Nucleus accumbens (tissue), 56 donors: ENCODE results near the gene GABRB3.
A peak's percentile ranks its signal among the peaks of the same experiment; 100 is the strongest.

Source experiments
- DNase-seq, 56 donors: peaks; one replicate each; lab custom pipeline; 2025; lab: John Stamatoyannopoulos, UW

Gene GABRB3

GRCh38 chr15:26572602-26573350 lies 200.1 kb downstream of the GABRB3 start:
- DNase-seq: peak in 19 of 56 donors; percentile 1 to 78 (median 21)

DNA sequence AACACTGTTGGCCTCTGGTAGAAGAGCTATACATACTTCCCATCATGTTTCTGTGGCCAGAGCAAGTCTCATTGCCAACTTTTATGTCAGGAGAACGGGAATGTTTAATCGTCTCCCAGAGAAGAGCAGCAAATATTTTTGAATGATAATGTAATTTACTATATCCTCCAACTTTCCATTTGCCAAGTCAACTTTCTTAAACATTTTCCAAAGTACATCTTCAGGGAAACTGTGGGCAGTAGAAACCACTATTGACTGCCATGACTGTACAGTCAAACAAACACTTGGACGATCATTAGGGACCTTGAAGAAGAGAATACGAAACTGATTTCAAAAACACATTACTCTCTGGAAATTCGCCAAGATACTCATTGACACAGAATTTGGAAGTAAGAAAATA lies 201.5 kb downstream of the GABRB3 start:
- no peak for DNase-seq

- DNase-seq: no peak
Measured at GRCh38 chr15:26565542-26565941, 207.3 kb downstream of the GABRB3 start.

DNA sequence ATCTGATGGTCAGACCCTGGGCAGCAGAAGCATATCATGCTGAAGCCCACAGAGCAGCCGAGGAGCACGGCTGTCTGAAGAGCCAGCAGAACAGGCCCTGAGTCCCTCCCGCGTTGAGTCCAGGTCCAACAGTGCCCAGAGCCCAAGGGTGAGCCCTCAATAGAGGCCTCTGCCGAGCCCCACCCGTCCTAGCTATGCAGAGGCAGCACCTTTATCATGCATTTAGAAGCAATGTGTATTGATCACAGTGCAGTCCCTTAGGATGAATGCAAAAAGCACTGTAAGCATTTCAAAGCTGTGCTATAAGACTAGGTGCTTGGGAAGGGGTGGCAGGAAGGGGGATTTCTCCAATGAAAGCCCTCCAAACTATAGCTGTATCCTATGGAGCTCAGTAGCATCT lies 208.5 kb downstream of the GABRB3 start:
- no peak for DNase-seq

DNA sequence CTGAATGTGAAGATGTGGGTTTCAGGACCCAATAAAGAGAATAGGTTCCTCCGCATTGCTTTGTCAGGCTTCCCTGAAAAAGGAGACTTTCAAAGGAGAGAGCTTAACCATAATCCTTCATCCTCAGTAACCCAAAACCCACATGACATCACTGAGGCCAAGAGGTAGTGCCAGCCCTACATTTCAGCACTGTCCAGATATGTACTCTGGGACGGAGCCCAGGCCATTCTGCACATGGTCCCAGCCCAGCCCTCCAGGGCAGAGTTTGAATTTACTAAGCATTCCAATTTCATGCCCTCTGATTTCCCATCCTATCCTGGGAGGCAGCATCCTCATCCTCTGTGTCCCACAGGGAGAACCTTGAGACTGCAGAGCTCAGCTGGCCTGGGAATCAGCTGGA lies 210.5 kb downstream of the GABRB3 start:
- no peak for DNase-seq

GRCh38 chr15:26561896-26562295 lies 211.0 kb downstream of the GABRB3 start:
- DNase-seq: peak in 3 of 56 donors; percentile 6 to 20 (median 11)

- DNase-seq: no peak
Measured at GRCh38 chr15:26561130-26561529, 211.7 kb downstream of the GABRB3 start.

- DNase-seq: no peak
Measured at GRCh38 chr15:26555898-26556297, 217.0 kb downstream of the GABRB3 start.

DNA sequence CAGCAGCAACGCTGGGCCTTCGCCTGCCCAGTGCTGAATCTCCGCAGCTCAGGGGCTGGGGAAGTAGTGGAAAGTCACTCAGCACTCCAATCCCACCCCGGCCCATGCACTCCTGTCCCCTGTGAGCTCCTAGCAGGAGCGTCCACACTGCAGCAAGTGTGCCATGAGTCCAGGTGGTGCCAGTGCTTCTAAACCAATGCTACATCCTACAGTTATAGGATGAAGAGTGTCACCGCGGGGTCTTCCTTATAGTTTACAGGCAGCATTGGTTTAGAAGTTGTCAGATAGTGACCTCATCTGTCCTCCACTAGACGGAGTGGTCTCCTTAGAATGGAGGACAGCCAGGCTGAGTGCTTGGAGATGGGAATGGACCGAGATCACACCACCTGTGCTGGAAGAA lies 221.4 kb downstream of the GABRB3 start:
- no peak for DNase-seq

DNA sequence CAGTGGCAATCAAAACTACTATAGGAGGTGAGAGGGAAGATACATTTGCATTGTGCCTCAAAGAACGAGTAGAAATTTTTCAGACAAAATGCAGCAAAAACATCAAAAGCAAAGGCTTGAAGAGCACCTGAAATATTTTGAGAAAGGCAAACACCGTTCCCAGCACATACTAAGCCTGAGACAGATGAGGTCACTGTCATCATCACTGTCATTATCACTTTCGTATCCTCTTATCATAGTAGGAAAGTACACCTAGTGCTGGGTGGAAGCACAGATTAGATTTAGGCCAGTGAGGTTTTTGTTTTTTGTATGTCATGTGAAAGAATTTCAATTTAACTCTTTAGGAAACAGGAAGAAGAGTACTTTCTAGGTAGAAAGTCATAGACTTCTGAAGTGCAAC lies 222.0 kb downstream of the GABRB3 start:
- no peak for DNase-seq

DNA sequence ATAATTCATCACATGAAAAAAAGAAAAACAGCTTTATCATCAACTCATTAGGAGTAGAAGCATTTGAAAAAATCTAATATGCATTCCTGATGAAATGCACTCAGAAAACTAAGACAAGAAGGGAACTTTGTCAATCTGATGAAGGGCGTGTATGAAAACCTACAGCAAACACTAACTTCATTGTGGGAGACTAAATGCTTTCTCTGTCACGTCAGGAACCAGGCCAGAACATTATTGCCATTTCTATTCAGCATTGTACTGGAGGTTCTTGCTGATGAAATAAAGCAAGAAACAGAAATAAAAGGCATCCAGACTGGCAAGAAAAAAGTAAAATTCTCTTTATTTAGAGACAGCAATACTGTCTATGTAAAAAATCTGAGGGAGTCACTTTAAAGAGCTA lies 235.2 kb downstream of the GABRB3 start:
- DNase-seq: no peak

GRCh38 chr15:26531489-26531888 lies 241.4 kb downstream of the GABRB3 start:
- DNase-seq: no peak

- no peak for DNase-seq
Measured at GRCh38 chr15:26525096-26525495, 247.8 kb downstream of the GABRB3 start.

GRCh38 chr15:26521691-26522198 lies 251.1 kb downstream of the GABRB3 start:
- no peak for DNase-seq

DNA sequence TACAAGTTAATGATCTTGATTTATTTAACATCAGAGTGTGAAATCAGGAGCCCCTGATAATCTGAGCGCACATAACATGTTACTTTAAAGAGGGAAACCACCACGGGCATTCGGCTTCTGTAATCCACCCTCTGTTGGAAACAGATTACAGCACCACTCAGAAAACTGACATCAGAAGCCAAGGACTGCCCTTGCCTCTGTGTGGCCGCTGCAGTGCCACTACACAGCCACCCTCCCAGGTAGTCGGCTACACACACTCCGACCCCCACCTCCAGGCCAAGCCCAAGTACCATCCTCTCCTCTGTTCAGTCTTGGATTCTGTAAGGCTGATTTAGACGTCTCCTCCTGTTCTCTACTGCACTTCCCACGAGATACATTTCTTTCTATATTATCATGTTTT lies 251.7 kb downstream of the GABRB3 start:
- DNase-seq: no peak

- DNase-seq: no peak
Measured at GRCh38 chr15:26518885-26519284, 254.0 kb downstream of the GABRB3 start.

GRCh38 chr15:26516102-26516980 lies 256.5 kb downstream of the GABRB3 start:
- no peak for DNase-seq

DNA sequence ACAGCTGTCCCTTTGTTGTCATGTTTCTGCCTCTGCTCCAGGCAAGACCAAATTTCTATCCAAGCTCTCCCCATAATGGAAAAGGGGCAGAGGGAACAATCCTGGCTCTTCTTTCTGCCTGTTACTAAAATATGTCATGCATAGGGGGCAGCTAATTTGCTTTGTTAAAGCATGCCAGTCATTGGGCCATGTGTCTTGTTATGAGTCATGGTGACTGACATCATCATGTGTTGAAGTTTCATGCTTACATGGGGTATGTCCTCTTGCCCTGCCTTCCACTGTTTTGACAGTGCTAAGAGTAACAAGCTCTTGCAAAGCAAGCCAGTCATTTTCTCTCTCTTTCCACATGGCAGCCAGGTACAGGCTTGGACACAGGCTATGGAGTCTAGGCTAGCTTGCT lies 268.9 kb downstream of the GABRB3 start:
- no peak for DNase-seq
